Fibroblast of lung (primary cell): Measurements from ENCODE around the gene C12orf56. TPM values are rescaled to one million over a fixed set of nuclear protein-coding genes. Genes with fewer than 3 reads are reported as not detected.

Source experiments
- DNase-seq, 2 donors: peaks; one replicate each; pipeline versions ENCODE4 v3.0.0 to v3.0.0-alpha.2; 2010; ENCODE audit warnings: low read depth in 2 of 2
- H2AFZ ChIP-seq: 2 replicates; pipeline ENCODE4 v1.5.1; 2012; ENCODE audit warnings: low read length, control low read depth, inconsistent platforms
- H3K27ac ChIP-seq: 2 replicates; pipeline ENCODE4 v1.5.1; 2011; ENCODE audit warnings: low read length, control low read depth; ENCODE audit not compliant: insufficient read depth
- H3K27me3 ChIP-seq: 2 replicates; pipeline ENCODE4 v1.5.1; 2011; ENCODE audit warnings: mild to moderate bottlenecking, low read length; ENCODE audit not compliant: control insufficient read depth, insufficient read depth
- H3K36me3 ChIP-seq: 2 replicates; pipeline ENCODE4 v1.5.1; 2011; ENCODE audit warnings: low read length; ENCODE audit not compliant: control insufficient read depth, insufficient read depth
- H3K4me1 ChIP-seq: 2 replicates; pipeline ENCODE4 v1.5.1; 2011; ENCODE audit warnings: low read length; ENCODE audit not compliant: control insufficient read depth, insufficient read depth; ENCODE audit errors: extremely low read depth
- H3K4me2 ChIP-seq: 2 replicates; pipeline ENCODE4 v1.5.1; 2011; ENCODE audit warnings: low read length, control low read depth; ENCODE audit not compliant: insufficient read depth; ENCODE audit errors: extremely low read depth
- H3K4me3 ChIP-seq, 4 experiments: fragments of 200-600 bp in 1 of 4; sonication (generic) in 1 of 4; replicated peaks in 1 of 4; 2 replicates each; pipeline ENCODE4 v1.5.1; 2011 to 2016; ENCODE audit warnings: low read length in 4 of 4, low read depth in 3 of 4, mild to moderate bottlenecking in 3 of 4, control low read depth in 2 of 4, inconsistent platforms in 1 of 4, mixed read lengths in 1 of 4; ENCODE audit not compliant: insufficient read depth in 1 of 4; ENCODE audit errors: control extremely low read depth in 1 of 4
- H3K79me2 ChIP-seq: 2 replicates; pipeline ENCODE4 v1.5.1; 2012; ENCODE audit warnings: mild to moderate bottlenecking, low read length, inconsistent platforms; ENCODE audit not compliant: control insufficient read depth, insufficient read depth
- H3K9ac ChIP-seq: 2 replicates; pipeline ENCODE4 v1.5.1; 2011; ENCODE audit warnings: mild to moderate bottlenecking, low read length, control low read depth; ENCODE audit not compliant: insufficient read depth
- H3K9me3 ChIP-seq: 2 replicates; pipeline ENCODE4 v1.5.1; 2012; ENCODE audit warnings: low read depth, low read length; ENCODE audit not compliant: control insufficient read depth, insufficient read depth
- H4K20me1 ChIP-seq: 2 replicates; pipeline ENCODE4 v1.5.1; 2011; ENCODE audit warnings: low read length; ENCODE audit not compliant: control insufficient read depth, insufficient read depth; ENCODE audit errors: extremely low read depth
- CTCF ChIP-seq, 2 donors: IDR thresholded peaks in 1 of 2; conservative IDR thresholded peaks in 1 of 2; 1 replicate in 1 of 2; 2 replicates in 1 of 2; pipeline ENCODE4 v1.5.1; 2011 to 2012; ENCODE audit warnings: low read length in 2 of 2, control low read depth in 1 of 2, inconsistent platforms in 1 of 2, low read depth in 1 of 2, mild to moderate bottlenecking in 1 of 2
- EZH2 ChIP-seq: IDR thresholded peaks from 2 replicates; pipeline ENCODE4 v1.5.1; 2012; ENCODE audit warnings: low read length, control low read depth, mild to moderate bottlenecking; ENCODE audit errors: missing control alignments
- polyA plus RNA-seq, 2 donors: library from polyadenylated mRNA; depleted of rRNA in 1 of 2; stranded (reverse) in 1 of 2; unstranded in 1 of 2; fragments of >200 nt; gene quantifications; 2 replicates each; pipeline ENCODE4 v1.2.1, GENCODE V29; 2011 to 2012; ENCODE audit warnings: missing spikeins in 1 of 2
- total RNA-seq: library from RNA; depleted of rRNA; stranded (reverse); fragments of >200 nt; gene quantifications from 2 replicates; pipeline ENCODE4 v1.2.1, GENCODE V29; 2014

C12orf56 gene
- total and polyA plus RNA-seq, 2 donors (not counting 1 experiment from before 2014, with no cell fraction given): 0.10 to 1.5 TPM

- Histone ChIP-seq H3K36me3 (no peaks in the 10 kb centered on the region), H3K4me2 (peak within 1 kb of the TSS; percentile 76), H4K20me1 (no peaks in the 10 kb centered on the region), H3K9ac (peak within 1 kb of the TSS; percentile 98), H3K9me3 (no peaks in the 10 kb centered on the region), H3K27me3 (no peaks in the 10 kb centered on the region), H3K79me2 (peaks cover 38% of the 10 kb centered on the region), H2AFZ (peak within 1 kb of the TSS; percentile 73), H3K4me3 (peak within 1 kb of the TSS; percentile 61 to 98 (median 92)), H3K4me1 (peaks cover 2% of the 10 kb centered on the region), H3K27ac (peak within 1 kb of the TSS; percentile 99)
- DNase-seq: peak; percentile 97 to 98
- no peak for TF ChIP-seq EZH2
- no peak for TF ChIP-seq CTCF (conservative IDR thresholded peaks at IDR 0.05 in 1 of 2, IDR thresholded peaks at IDR 0.05 in 1 of 2; ENCODE audit: low read depth in 1 of 2, low read length in 2 of 2)
These were observed 13.3 kb upstream of the C12orf56 start, which contains the start of gene XPOT for GRCh38 chr12:64403707-64404469. XPOT (plus strand) TSS chr12:64404392; CDS start chr12:64410036, 5,644 bp downstream.

- Histone ChIP-seq H3K79me2 (peaks cover 20% of the 10 kb centered on the region), H3K4me1 (no peaks in the 10 kb centered on the region), H4K20me1 (no peaks in the 10 kb centered on the region), H3K36me3 (no peaks in the 10 kb centered on the region), H3K27me3 (no peaks in the 10 kb centered on the region), H3K4me2 (no peak overlapping the region), H3K4me3 (no peak overlapping the region), H3K27ac (no peak overlapping the region), H3K9me3 (no peaks in the 10 kb centered on the region), H2AFZ (no peak overlapping the region), H3K9ac (no peak overlapping the region)
- no peak for DNase-seq
- no peak for TF ChIP-seq CTCF (conservative IDR thresholded peaks at IDR 0.05 in 1 of 2, IDR thresholded peaks at IDR 0.05 in 1 of 2; ENCODE audit: low read depth in 1 of 2, low read length in 2 of 2)
- TF ChIP-seq EZH2: no peak
These were observed 11.6 kb upstream of the C12orf56 start for GRCh38 chr12:64402181-64402580.

- TF ChIP-seq CTCF (conservative IDR thresholded peaks at IDR 0.05 in 1 of 2, IDR thresholded peaks at IDR 0.05 in 1 of 2; ENCODE audit: low read depth in 1 of 2, low read length in 2 of 2) (no peak), EZH2 (no peak)
- no peaks in the 10 kb centered on the region for H3K9me3 ChIP-seq
- H2AFZ ChIP-seq: peak overlapping the region; percentile 4
- no peak overlapping the region for H3K4me2 ChIP-seq
- no peaks in the 10 kb centered on the region for H4K20me1 ChIP-seq
- no peaks in the 10 kb centered on the region for H3K36me3 ChIP-seq
- H3K4me3 ChIP-seq: no peak overlapping the region
- no peaks in the 10 kb centered on the region for H3K4me1 ChIP-seq
- DNase-seq: peak; percentile 66 to 78
- no peak overlapping the region for H3K9ac ChIP-seq
- no peak overlapping the region for H3K27ac ChIP-seq
- no peaks in the 10 kb centered on the region for H3K79me2 ChIP-seq
- no peaks in the 10 kb centered on the region for H3K27me3 ChIP-seq
These were observed 9.5 kb upstream of the C12orf56 start for GRCh38 chr12:64400041-64400440.
